K562 (cell line): ENCODE results near the gene TEKT4. TPM values are rescaled to one million over a fixed set of nuclear protein-coding genes. Genes with fewer than 3 reads are reported as not detected.
"Not testable (repeated sequence)": the region's sequence is repeated elsewhere in the genome, so short reads cannot be mapped to it uniquely, and the experiment has no call there.

Experiments used
- ATAC-seq: fragments of 200-7000 bp; cut with Tn5 transposase; 3 replicates; pipeline ENCODE4 v1.9.1; 2020; ENCODE audit warnings: moderate library complexity
- BruUV-seq: library from RNA; stranded (reverse); fragments of 400-500 nt; replicated peaks from 2 replicates; lab custom pipeline; 2021; lab: Mats Ljungman, UMichigan
- CTCF ChIA-PET: fragments of 300-600 bp; formaldehyde crosslinking; extraction: SDS; loops from one replicate; lab custom pipeline; 2021; ENCODE audit warnings: low intra/inter-chr PET ratio; lab: Yijun Ruan, JAX
- POLR2A ChIA-PET: fragments of 300-600, 350-650 bp; sonication (Branson Sonifier 250); formaldehyde crosslinking; extraction: SDS; loops from one replicate; lab custom pipeline; 2021; ENCODE audit warnings: antibody characterized with exemption, inconsistent platforms; lab: Yijun Ruan, JAX
- DNase-seq, 4 experiments: peaks; one replicate each; pipeline versions ENCODE4 v3.0.0 to v3.0.0-alpha.2; 2011 to 2018; ENCODE audit warnings: low spot score in 3 of 4, mixed read lengths in 3 of 4; ENCODE audit errors: extremely low read depth in 1 of 4
- FAIRE-seq: peaks from 2 replicates; lab custom pipeline; 2011; peaks lifted over from hg19 to GRCh38; lab: Jason Lieb, UNC
- H2AFZ ChIP-seq: 2 replicates; pipeline ENCODE4 v1.6.0; 2011; ENCODE audit warnings: low read depth, low read length, control low read depth, inconsistent platforms
- H3K27ac ChIP-seq: fragments of 200-600 bp; 3 replicates; pipeline ENCODE4 v1.8.0; 2011; ENCODE audit warnings: low read depth, mild to moderate bottlenecking, control low read depth, inconsistent platforms, low read length, moderate library complexity, mixed read lengths; ENCODE audit errors: extremely low read depth
- H3K27me3 ChIP-seq, 2 experiments: fragments of 300-600 bp in 1 of 2; 2 replicates in 1 of 2; 3 replicates in 1 of 2; pipeline versions ENCODE4 v1.6.0 to v1.8.0; 2011; ENCODE audit warnings: inconsistent platforms in 2 of 2, low read length in 2 of 2, mild to moderate bottlenecking in 1 of 2, mixed read lengths in 1 of 2, moderate library complexity in 1 of 2; ENCODE audit not compliant: control insufficient read depth in 2 of 2, insufficient read depth in 2 of 2
- H3K36me3 ChIP-seq: fragments of 300-600 bp; 3 replicates; pipeline ENCODE4 v1.8.0; 2011; ENCODE audit warnings: mild to moderate bottlenecking, low read length, inconsistent platforms; ENCODE audit not compliant: control insufficient read depth, insufficient read depth
- H3K4me1 ChIP-seq, 2 experiments: fragments of 200-600 bp in 1 of 2; replicated peaks in 1 of 2; 2 replicates in 1 of 2; 3 replicates in 1 of 2; pipeline versions ENCODE4 v1.5.1 to v1.8.0; 2011; ENCODE audit warnings: inconsistent platforms in 2 of 2, low read length in 2 of 2, mild to moderate bottlenecking in 1 of 2, mixed read lengths in 1 of 2, moderate library complexity in 1 of 2; ENCODE audit not compliant: control insufficient read depth in 2 of 2, insufficient read depth in 2 of 2
- H3K4me2 ChIP-seq: 2 replicates; pipeline ENCODE4 v1.6.1; 2011; ENCODE audit warnings: low read length, control low read depth, inconsistent platforms, mixed read lengths; ENCODE audit not compliant: insufficient read depth
- H3K4me3 ChIP-seq: fragments of 200-600 bp; sonication (generic), shearing (Covaris generic); 2 replicates; pipeline ENCODE4 v1.5.1; 2016; ENCODE audit warnings: control low read depth, inconsistent platforms
- H3K79me2 ChIP-seq: fragments of 200-600 bp; 3 replicates; pipeline ENCODE4 v1.8.0; 2011; ENCODE audit warnings: low read length, inconsistent platforms; ENCODE audit not compliant: control insufficient read depth, insufficient read depth
- H3K9ac ChIP-seq, 2 experiments: 2 replicates each; pipeline versions ENCODE4 v1.6.0 to v1.6.1; 2011; ENCODE audit warnings: low read depth in 2 of 2, low read length in 2 of 2, control low read depth in 1 of 2, inconsistent platforms in 1 of 2, mild to moderate bottlenecking in 1 of 2, mixed read lengths in 1 of 2; ENCODE audit not compliant: insufficient read depth in 1 of 2
- H3K9me1 ChIP-seq: one replicate; pipeline ENCODE4 v1.6.0; 2011; ENCODE audit warnings: inconsistent platforms, mild to moderate bottlenecking, low read length, moderate library complexity; ENCODE audit not compliant: control insufficient read depth, insufficient read depth
- H3K9me3 ChIP-seq: replicated peaks from 2 replicates; pipeline ENCODE4 v1.5.1; 2011; ENCODE audit warnings: low read depth, low read length, inconsistent platforms; ENCODE audit not compliant: control insufficient read depth, insufficient read depth
- H4K20me1 ChIP-seq: replicated peaks from 2 replicates; pipeline ENCODE4 v1.6.1; 2011; ENCODE audit warnings: low read length, inconsistent platforms, mixed read lengths; ENCODE audit not compliant: control insufficient read depth, insufficient read depth
- WGBS: fragments of 100-300 bp; shearing (Covaris generic); methylation state at CpG from one replicate; pipeline ENCODE4 v1.1.6; 2016; ENCODE audit warnings: low coverage, mixed read lengths; ENCODE audit not compliant: insufficient coverage; ENCODE audit errors: missing lambda C conversion rate; 5-methylcytosine and 5-hydroxymethylcytosine counted together
- in situ Hi-C: fragments of 300-500 bp; cut with MboI; formaldehyde crosslinking; loops from 4 replicates; pipeline ENCODE4 v1.15.0; 2018; ENCODE audit warnings: inconsistent platforms, mixed read lengths
- intact Hi-C: fragments of 100-400 bp; cut with micrococcal nuclease; formaldehyde crosslinking; loops from 2 replicates; pipeline ENCODE4 v1.14.2; 2022
- polyA plus RNA-seq, 8 experiments: library from polyadenylated mRNA; depleted of rRNA in 4 of 8; stranded (reverse) in 5 of 8; unstranded in 3 of 8; fragments of >200 nt; fragmentation: Nextera tagmentation in 2 of 8; fragmentation: Illumina TruSeq in 1 of 8; extraction: Ambion mirVana in 2 of 8; extraction: Trizol in 1 of 8; gene quantifications; 2 replicates each; pipeline versions ENCODE4 v1.2.1 to v1.2.3, GENCODE V29; 2011 to 2014; ENCODE audit warnings: inconsistent platforms in 1 of 8, missing spikeins in 1 of 8
- total RNA-seq, 7 experiments: library from RNA; depleted of rRNA in 6 of 7; stranded (reverse); fragments of >200 nt in 6 of 7; fragmentation: Illumina TruSeq in 2 of 7; extraction: Trizol in 2 of 7; gene quantifications; 2 replicates each; pipeline versions ENCODE4 v1.2.1 to v1.2.3, GENCODE V29; 2011 to 2021; ENCODE audit warnings: low replicate concordance in 1 of 7
- TF ChIP-seq, protein P1 (sequence below), 2 experiments: fragments of 150-350 bp in 1 of 2; IDR thresholded peaks; 2 replicates each; pipeline ENCODE4 v1.6.1; 2012 to 2016; ENCODE audit warnings: low read depth in 2 of 2, low read length in 2 of 2, mild to moderate bottlenecking in 1 of 2, moderate library complexity in 1 of 2

TEKT4 gene
- total and polyA plus RNA-seq, 9 of the 15 experiments (the other 6 are each of a cell fraction or from before 2014, with no cell fraction given) = 0.04 to 0.51 (median 0.10) TPM; not detected in 6

DNA sequence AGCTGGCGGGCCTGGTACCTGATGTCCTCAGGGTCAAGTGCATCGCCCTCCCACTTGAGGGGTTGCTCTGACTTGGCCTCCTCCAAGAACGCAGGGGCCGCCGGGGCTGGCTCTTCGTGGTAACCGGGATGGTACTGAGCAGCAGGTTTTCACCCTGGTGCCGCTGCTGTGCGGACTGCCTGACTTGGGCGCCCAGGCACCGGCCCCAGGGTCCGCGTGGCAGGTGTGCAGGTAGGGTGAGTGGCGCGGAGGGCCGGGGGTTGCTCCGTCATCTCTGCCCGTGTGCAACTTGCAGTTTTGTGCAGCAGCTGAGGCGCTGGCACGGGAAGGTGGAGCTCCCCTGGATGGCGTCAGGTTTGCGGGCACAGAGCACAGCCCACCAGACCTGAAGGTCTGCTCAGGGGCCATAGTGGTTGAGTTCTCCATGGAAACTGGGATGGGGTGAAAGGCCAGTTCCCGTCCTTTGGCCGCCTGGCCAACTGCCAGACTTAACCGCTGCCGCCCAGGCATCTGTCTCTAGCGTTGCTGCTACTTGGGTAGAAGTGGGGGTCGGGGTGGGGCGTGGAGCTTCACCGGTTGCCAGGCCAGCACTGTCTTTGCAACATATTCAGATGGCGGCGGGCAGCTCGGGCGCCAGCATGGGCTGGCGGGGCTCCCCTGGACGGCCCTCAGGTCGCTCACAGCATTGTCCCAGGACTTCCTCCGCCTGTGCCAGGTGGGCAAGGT is 12.9 kb upstream of the TEKT4 start:
- FAIRE-seq, H3K4me3 ChIP-seq, H3K79me2 ChIP-seq, H3K27ac ChIP-seq, H3K9ac ChIP-seq, BruUV-seq, H2AFZ ChIP-seq, H3K9me1 ChIP-seq, H3K9me3 ChIP-seq, DNase-seq, ATAC-seq, intact Hi-C loops, H3K36me3 ChIP-seq, in situ Hi-C loops, CTCF ChIA-PET, H3K4me2 ChIP-seq, H3K4me1 ChIP-seq, H4K20me1 ChIP-seq: not testable (repeated sequence)
- peaks cover 0 to 11% of the 10 kb centered on the region in 2 experiments; a peak in 3 of 5 replicates for H3K27me3 ChIP-seq
- POLR2A ChIA-PET = interaction anchor here (0.6 kb wide), 1 partner anchor 1487 kb away, joined by 4 read pairs; no protein-coding TSS in a partner anchor
- 9% methylated on average over 23 of the region's 38 CpGs for WGBS

DNA sequence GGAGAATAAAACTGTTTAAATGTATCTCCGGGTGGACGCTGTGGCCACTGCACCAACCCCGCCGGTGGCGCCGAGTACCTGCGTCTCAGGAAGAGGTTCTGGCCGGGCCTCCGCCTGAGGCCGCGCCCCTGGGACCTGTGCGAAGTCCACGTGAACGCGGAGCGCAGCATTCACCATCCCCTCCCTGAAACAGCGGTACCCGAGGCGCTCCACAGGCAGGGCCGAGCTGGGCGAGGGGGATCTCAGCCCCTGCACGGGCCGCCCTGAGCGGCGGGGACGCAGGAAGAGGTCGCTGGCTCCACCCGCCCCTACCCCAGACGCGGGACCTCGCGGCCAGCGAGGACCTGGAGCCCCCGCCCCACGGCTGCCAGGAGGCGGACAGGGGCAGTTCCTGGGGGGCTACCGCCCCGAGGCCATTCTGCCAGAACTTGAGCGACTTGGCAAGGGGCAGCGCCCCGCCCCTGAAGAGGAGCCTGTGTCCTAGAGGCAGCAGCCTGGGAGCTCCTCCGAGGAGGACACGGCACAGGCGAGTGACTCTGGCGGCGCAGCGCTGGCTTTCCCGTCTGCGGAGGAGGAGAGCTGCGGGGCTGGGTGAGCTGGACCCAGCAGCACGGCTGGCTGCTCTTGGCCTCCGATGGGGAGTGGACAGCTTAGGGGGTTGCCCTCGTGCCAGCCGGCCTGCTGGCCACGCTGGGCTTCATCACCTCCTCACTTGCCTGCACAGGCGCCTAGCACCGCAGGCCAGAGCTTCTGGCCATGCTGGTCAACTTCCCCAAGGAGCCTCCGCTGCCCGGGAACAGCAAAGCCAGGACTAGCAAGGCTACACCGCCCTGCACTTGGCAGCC is 9.7 kb upstream of the TEKT4 start:
- FAIRE-seq (no peak), ATAC-seq (no peak)
- Histone ChIP-seq H4K20me1 (no peaks in the 10 kb centered on the region), H3K36me3 (no peaks in the 10 kb centered on the region), H3K79me2 (no peaks in the 10 kb centered on the region), H3K9ac (no peak overlapping the region; a peak in 1 of 4 replicates), H3K4me1 (peaks cover 0 to 7% of the 10 kb centered on the region in 2 experiments; a peak in 1 of 5 replicates), H2AFZ (no peak overlapping the region), H3K4me3 (no peak overlapping the region), H3K9me1 (no peaks in the 10 kb centered on the region), H3K27ac (no peak overlapping the region), H3K4me2 (no peak overlapping the region)
- POLR2A ChIA-PET = no interaction called here
- WGBS = 2% methylated on average over 50 of the region's 60 CpGs
- CTCF ChIA-PET = no interaction called here
- no TSS peak for BruUV-seq
- TF ChIP-seq, protein P1, sequence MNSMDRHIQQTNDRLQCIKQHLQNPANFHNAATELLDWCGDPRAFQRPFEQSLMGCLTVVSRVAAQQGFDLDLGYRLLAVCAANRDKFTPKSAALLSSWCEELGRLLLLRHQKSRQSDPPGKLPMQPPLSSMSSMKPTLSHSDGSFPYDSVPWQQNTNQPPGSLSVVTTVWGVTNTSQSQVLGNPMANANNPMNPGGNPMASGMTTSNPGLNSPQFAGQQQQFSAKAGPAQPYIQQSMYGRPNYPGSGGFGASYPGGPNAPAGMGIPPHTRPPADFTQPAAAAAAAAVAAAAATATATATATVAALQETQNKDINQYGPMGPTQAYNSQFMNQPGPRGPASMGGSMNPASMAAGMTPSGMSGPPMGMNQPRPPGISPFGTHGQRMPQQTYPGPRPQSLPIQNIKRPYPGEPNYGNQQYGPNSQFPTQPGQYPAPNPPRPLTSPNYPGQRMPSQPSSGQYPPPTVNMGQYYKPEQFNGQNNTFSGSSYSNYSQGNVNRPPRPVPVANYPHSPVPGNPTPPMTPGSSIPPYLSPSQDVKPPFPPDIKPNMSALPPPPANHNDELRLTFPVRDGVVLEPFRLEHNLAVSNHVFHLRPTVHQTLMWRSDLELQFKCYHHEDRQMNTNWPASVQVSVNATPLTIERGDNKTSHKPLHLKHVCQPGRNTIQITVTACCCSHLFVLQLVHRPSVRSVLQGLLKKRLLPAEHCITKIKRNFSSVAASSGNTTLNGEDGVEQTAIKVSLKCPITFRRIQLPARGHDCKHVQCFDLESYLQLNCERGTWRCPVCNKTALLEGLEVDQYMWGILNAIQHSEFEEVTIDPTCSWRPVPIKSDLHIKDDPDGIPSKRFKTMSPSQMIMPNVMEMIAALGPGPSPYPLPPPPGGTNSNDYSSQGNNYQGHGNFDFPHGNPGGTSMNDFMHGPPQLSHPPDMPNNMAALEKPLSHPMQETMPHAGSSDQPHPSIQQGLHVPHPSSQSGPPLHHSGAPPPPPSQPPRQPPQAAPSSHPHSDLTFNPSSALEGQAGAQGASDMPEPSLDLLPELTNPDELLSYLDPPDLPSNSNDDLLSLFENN (IDR thresholded peaks at IDR 0.05; ENCODE audit: low read depth in 2 of 2, low read length in 2 of 2) = no peak
- TF ChIP-seq, all 486 proteins: peak for 0
- in situ Hi-C loops (no loop called here), intact Hi-C loops (no loop called here)
- DNase-seq = no peak
- peaks cover 0 to 11% of the 10 kb centered on the region in 2 experiments; a peak in 3 of 5 replicates for H3K27me3 ChIP-seq
- no peaks in the 10 kb centered on the region for H3K9me3 ChIP-seq
